ENCODE measurements around the gene PSTPIP2. TPM values are rescaled to one million over a fixed set of nuclear protein-coding genes. Genes with fewer than 3 reads are reported as not detected.

PSTPIP2 gene
- polyA plus RNA-seq, 1 experiment = 5.9 TPM

DNA sequence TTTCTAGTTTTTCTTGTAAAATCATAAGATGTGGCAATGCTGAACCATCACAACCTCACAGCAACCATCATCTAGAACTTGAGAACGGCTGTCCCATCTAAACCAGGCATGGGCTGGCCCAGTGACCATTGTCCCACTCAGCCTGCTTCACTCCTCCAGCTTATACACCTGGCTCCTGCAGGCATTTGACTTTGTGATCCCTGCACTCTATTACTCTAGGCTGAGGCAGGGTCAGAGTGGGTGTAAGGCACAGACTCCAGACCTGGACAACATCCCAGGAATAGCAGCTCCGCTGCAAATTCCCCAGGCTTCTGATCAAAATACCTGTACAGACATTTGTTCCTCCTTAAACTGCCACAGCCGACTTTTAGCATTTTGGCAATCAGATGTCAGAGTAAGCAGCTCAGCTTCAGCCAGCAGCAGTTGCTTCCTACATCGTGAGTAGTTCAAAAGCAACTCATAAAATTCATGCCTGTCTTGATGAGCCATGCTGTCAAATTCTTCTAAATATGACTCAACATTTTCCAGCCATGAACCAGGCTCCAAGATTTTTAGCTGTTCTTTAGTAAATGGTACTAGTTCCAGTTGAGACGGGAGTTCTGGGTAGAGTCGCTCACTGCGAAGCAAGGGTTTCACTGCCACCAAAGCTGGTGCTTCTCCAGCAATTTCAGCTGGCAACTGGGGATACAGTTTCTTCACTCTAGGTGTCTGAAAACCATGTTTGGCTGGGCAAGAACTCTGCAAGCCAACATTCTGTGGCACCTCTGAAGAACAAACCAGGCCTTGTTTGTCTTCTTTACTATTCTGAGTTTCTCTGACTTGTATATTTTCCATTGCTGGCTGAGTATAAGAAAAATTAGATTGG is 117.8 kb downstream of the PSTPIP2 start:
- TF ChIP-seq, protein P1, sequence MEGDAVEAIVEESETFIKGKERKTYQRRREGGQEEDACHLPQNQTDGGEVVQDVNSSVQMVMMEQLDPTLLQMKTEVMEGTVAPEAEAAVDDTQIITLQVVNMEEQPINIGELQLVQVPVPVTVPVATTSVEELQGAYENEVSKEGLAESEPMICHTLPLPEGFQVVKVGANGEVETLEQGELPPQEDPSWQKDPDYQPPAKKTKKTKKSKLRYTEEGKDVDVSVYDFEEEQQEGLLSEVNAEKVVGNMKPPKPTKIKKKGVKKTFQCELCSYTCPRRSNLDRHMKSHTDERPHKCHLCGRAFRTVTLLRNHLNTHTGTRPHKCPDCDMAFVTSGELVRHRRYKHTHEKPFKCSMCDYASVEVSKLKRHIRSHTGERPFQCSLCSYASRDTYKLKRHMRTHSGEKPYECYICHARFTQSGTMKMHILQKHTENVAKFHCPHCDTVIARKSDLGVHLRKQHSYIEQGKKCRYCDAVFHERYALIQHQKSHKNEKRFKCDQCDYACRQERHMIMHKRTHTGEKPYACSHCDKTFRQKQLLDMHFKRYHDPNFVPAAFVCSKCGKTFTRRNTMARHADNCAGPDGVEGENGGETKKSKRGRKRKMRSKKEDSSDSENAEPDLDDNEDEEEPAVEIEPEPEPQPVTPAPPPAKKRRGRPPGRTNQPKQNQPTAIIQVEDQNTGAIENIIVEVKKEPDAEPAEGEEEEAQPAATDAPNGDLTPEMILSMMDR (IDR thresholded peaks at IDR 0.05; ENCODE audit: insufficient read depth, low read depth, low read length) = no peak
- Histone ChIP-seq H3K4me3 (ENCODE audit: low read depth, low read length) (no peak overlapping the region), H3K27me3 (ENCODE audit: control insufficient read depth, insufficient read depth, low read length) (no peaks in the 10 kb centered on the region), H3K36me3 (ENCODE audit: control insufficient read depth, insufficient read depth, low read length) (peaks cover 4% of the 10 kb centered on the region)
- POLR2A ChIA-PET = no interaction called here
- CTCF ChIA-PET = interaction anchor here (0.6 to 1.0 kb wide), 3 partner anchors 13 to 119 kb away, joined by 3 read pairs; no protein-coding TSS in a partner anchor
- DNase-seq (ENCODE audit: low read depth) = peak; percentile 79

DNA sequence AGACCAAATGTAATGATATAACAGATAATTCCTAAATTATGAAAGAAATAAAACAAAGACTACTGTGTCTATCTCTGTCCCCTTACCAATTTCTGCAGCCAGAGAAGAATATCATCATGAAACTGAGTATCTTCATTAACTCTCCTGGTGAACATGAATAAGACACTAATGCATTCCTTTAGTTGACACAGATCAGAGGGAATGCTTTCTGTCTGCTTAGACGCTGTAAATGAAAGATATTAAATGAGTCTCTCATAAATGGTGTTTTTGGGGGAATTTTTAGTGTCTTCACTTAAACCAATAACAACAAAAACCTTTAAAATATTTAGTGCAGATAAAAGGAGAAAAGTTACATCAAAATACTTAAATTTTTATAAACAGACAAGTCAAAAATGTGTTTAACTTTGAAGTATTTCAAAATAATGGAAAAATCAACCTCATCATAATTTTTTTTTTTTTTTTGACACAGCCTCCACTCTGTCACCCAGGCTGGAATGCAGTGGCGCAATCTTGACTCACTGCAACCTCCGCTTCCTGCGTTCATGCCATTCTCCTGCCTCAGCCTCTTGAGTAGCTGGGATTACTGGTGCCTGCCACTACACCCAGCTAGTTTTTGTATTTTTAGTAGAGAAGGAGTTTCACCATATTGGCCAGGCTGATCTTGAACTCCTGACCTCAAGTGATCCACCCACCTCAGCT is 120.9 kb downstream of the PSTPIP2 start:
- DNase-seq (ENCODE audit: low read depth) = peak; percentile 57
- Histone ChIP-seq H3K36me3 (ENCODE audit: control insufficient read depth, insufficient read depth, low read length) (peaks cover 13% of the 10 kb centered on the region), H3K27me3 (ENCODE audit: control insufficient read depth, insufficient read depth, low read length) (no peaks in the 10 kb centered on the region), H3K4me3 (ENCODE audit: low read depth, low read length) (no peak overlapping the region)
- ChIA-PET POLR2A (interaction anchor here (0.6 to 0.7 kb wide), 2 partner anchors 13 to 285 kb away, joined by 3 to 9 read pairs; no protein-coding TSS in a partner anchor), CTCF (interaction anchor here (0.7 to 1.6 kb wide), 3 partner anchors 20 to 134 kb away, joined by 3 to 6 read pairs (median 3); no protein-coding TSS in a partner anchor)
- TF ChIP-seq, protein P1 (IDR thresholded peaks at IDR 0.05; ENCODE audit: insufficient read depth, low read depth, low read length) = no peak

DNA sequence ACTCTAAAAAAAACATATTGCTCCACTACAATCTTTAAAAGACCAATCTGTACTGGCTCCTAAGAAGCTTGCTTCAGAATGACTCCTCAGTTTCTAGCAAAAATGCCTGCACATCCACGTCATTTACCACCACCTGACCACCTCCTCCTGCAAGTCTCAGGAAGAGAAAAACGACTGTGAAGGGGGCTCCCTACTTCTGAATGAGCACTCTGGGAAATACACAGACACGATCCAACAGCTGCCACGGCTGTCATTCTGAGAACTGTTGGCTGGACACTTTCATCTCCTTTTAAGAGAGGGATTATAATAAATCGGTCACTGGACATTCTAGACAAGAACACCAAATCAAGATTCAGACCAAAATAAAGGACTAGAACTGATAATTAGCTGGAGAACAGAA is 126.4 kb downstream of the PSTPIP2 start:
- no peak for DNase-seq (ENCODE audit: low read depth)
- Histone ChIP-seq H3K27me3 (ENCODE audit: control insufficient read depth, insufficient read depth, low read length) (no peaks in the 10 kb centered on the region), H3K4me3 (ENCODE audit: low read depth, low read length) (no peak overlapping the region), H3K36me3 (ENCODE audit: control insufficient read depth, insufficient read depth, low read length) (peaks cover 16% of the 10 kb centered on the region)
- TF ChIP-seq, protein P1 (IDR thresholded peaks at IDR 0.05; ENCODE audit: insufficient read depth, low read depth, low read length) = no peak
- CTCF ChIA-PET = interaction anchor here (0.9 kb wide), 1 partner anchor 32 kb away, joined by 3 read pairs; no protein-coding TSS in a partner anchor
- POLR2A ChIA-PET = no interaction called here

DNA sequence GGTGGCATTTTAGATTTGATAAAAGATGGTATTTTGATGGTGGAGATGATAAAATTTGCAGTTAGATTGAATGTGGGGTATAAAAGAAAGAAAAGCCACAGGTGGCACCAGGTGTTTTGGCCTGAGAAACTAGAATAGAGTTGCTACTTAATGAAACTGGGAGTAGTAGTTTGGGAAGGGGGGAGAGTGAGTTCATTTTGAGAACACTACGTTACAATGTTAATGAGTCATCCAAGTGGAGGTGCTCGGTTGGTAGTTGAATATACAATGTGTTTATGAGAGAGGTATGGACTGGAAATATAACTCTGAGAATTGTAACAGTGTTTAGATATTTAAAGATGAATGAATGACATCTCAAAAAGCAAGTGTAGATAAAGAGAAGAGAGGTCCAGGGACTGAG is 131.3 kb downstream of the PSTPIP2 start:
- ChIA-PET POLR2A (no interaction called here), CTCF (interaction anchor here (1.2 to 1.8 kb wide), 3 partner anchors 9 to 30 kb away, joined by 3 to 4 read pairs (median 4); no protein-coding TSS in a partner anchor)
- no peak for DNase-seq (ENCODE audit: low read depth)
- TF ChIP-seq, protein P1 (IDR thresholded peaks at IDR 0.05; ENCODE audit: insufficient read depth, low read depth, low read length) = no peak
- Histone ChIP-seq H3K4me3 (ENCODE audit: low read depth, low read length) (no peak overlapping the region), H3K27me3 (ENCODE audit: control insufficient read depth, insufficient read depth, low read length) (no peaks in the 10 kb centered on the region), H3K36me3 (ENCODE audit: control insufficient read depth, insufficient read depth, low read length) (peaks cover 16% of the 10 kb centered on the region)

DNA sequence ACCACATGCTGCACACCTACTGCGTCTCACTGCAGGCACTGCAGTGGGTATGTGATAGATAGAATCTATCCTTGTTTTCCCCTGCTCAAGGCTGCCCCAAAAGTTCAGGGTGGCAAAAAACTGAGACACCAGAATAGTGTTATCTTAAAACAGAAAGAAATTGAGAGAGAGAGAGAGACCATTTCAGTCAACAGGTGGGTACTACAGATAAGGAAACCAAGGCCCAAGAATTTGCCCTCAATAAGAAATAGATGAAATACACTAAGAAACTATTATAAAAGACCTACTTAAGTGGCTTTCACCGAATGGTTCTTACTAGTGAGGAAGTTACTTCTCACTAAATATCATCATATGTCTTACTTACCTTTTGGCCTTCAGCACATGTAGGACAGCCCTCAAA is 132.8 kb downstream of the PSTPIP2 start:
- DNase-seq (ENCODE audit: low read depth) = no peak
- TF ChIP-seq, protein P1 (IDR thresholded peaks at IDR 0.05; ENCODE audit: insufficient read depth, low read depth, low read length) = no peak
- H3K36me3 ChIP-seq (ENCODE audit: control insufficient read depth, insufficient read depth, low read length) = peaks cover 13% of the 10 kb centered on the region
- H3K4me3 ChIP-seq (ENCODE audit: low read depth, low read length) = no peak overlapping the region
- ChIA-PET CTCF (interaction anchor here (1.5 kb wide), 1 partner anchor 9 kb away, joined by 4 read pairs; no protein-coding TSS in a partner anchor), POLR2A (no interaction called here)
- H3K27me3 ChIP-seq (ENCODE audit: control insufficient read depth, insufficient read depth, low read length) = no peaks in the 10 kb centered on the region
